H9 (cell line): ENCODE measurements around the gene IGFBP1. TPM values are rescaled to one million over a fixed set of nuclear protein-coding genes. Genes with fewer than 3 reads are reported as not detected.
"Not testable (repeated sequence)": the region's sequence is repeated elsewhere in the genome, so short reads cannot be mapped to it uniquely, and the experiment has no call there.

Experiments used
- DNase-seq: peaks from one replicate; pipeline ENCODE4 v3.0.0-alpha.2; 2017
- H2AFZ ChIP-seq: one replicate; pipeline ENCODE4 v1.6.1; 2013; ENCODE audit warnings: mild to moderate bottlenecking, low read length, control low read depth, moderate library complexity
- H2AK5ac ChIP-seq: 2 replicates; pipeline ENCODE4 v1.6.1; 2013; ENCODE audit warnings: low read length, control low read depth, mixed read lengths; ENCODE audit not compliant: insufficient read length
- H2BK120ac ChIP-seq: one replicate; pipeline ENCODE4 v1.6.1; 2013; ENCODE audit warnings: low read depth, mild to moderate bottlenecking, low read length, control low read depth, inconsistent platforms; ENCODE audit not compliant: poor library complexity, severe bottlenecking
- H2BK12ac ChIP-seq: 2 replicates; pipeline ENCODE4 v1.6.1; 2013; ENCODE audit warnings: low read length, control low read depth, mixed read lengths, low read depth; ENCODE audit not compliant: insufficient read length
- H2BK15ac ChIP-seq: 2 replicates; pipeline ENCODE4 v1.6.1; 2013; ENCODE audit warnings: low read depth, low read length, control low read depth
- H2BK20ac ChIP-seq: one replicate; pipeline ENCODE4 v1.6.1; 2013; ENCODE audit warnings: low read depth, mild to moderate bottlenecking, low read length, control low read depth, inconsistent platforms; ENCODE audit not compliant: poor library complexity, severe bottlenecking
- H2BK5ac ChIP-seq: 2 replicates; pipeline ENCODE4 v1.6.1; 2013; ENCODE audit warnings: low read length, control low read depth, mixed read lengths; ENCODE audit not compliant: insufficient read length
- H3K14ac ChIP-seq: 2 replicates; pipeline ENCODE4 v1.6.1; 2013; ENCODE audit warnings: low read length, control low read depth; ENCODE audit not compliant: insufficient read depth
- H3K18ac ChIP-seq: 2 replicates; pipeline ENCODE4 v1.6.1; 2013; ENCODE audit warnings: low read depth, mild to moderate bottlenecking, mixed read lengths, low read length, control low read depth; ENCODE audit not compliant: insufficient read length
- H3K23ac ChIP-seq: 2 replicates; pipeline ENCODE4 v1.6.1; 2013; ENCODE audit warnings: low read length, control low read depth, mixed read lengths, low read depth; ENCODE audit not compliant: insufficient read length
- H3K23me2 ChIP-seq: 2 replicates; pipeline ENCODE4 v1.6.1; 2013; ENCODE audit warnings: low read depth, mild to moderate bottlenecking, mixed read lengths, low read length, control low read depth; ENCODE audit not compliant: insufficient read length, poor library complexity, severe bottlenecking
- H3K27ac ChIP-seq: 2 replicates; pipeline ENCODE4 v1.5.1; 2013; ENCODE audit warnings: low read length, control low read depth, mixed read lengths, low read depth; ENCODE audit not compliant: insufficient read length
- H3K27me3 ChIP-seq: 2 replicates; pipeline ENCODE4 v1.6.1; 2013; ENCODE audit warnings: low read length, control low read depth, inconsistent platforms; ENCODE audit not compliant: insufficient read depth
- H3K4ac ChIP-seq: 2 replicates; pipeline ENCODE4 v1.6.1; 2013; ENCODE audit warnings: low read depth, mild to moderate bottlenecking, control low read depth, inconsistent platforms, low read length, moderate library complexity
- H3K4me1 ChIP-seq: 2 replicates; pipeline ENCODE4 v1.6.1; 2013; ENCODE audit warnings: low read length, control low read depth, inconsistent platforms; ENCODE audit not compliant: insufficient read depth
- H3K4me2 ChIP-seq: 2 replicates; pipeline ENCODE4 v1.6.1; 2013; ENCODE audit warnings: low read length, control low read depth, mixed read lengths; ENCODE audit not compliant: insufficient read length, insufficient read depth
- H3K56ac ChIP-seq: 2 replicates; pipeline ENCODE4 v1.6.1; 2013; ENCODE audit warnings: low read depth, mild to moderate bottlenecking, mixed read lengths, low read length, control low read depth; ENCODE audit not compliant: insufficient read length
- H3K79me1 ChIP-seq: 2 replicates; pipeline ENCODE4 v1.6.1; 2013; ENCODE audit warnings: low read depth, mild to moderate bottlenecking, moderate library complexity, low read length, control low read depth, inconsistent platforms; ENCODE audit not compliant: insufficient read depth, poor library complexity, severe bottlenecking
- H3K79me2 ChIP-seq: 2 replicates; pipeline ENCODE4 v1.6.1; 2013; ENCODE audit warnings: low read length, control low read depth, inconsistent platforms; ENCODE audit not compliant: insufficient read depth
- H3K9ac ChIP-seq: 2 replicates; pipeline ENCODE4 v1.6.1; 2013; ENCODE audit warnings: low read length, control low read depth, mixed read lengths; ENCODE audit not compliant: insufficient read length; ENCODE audit errors: extremely low read depth
- H3K9me3 ChIP-seq: one replicate; pipeline ENCODE4 v1.6.1; 2013; ENCODE audit warnings: low read depth, low read length, inconsistent platforms; ENCODE audit not compliant: control insufficient read depth
- H3T11ph ChIP-seq: one replicate; pipeline ENCODE4 v1.6.1; 2013; ENCODE audit warnings: mild to moderate bottlenecking, low read length, control low read depth, inconsistent platforms
- H4K20me1 ChIP-seq: one replicate; pipeline ENCODE4 v1.6.1; 2013; ENCODE audit not compliant: control insufficient read depth, insufficient read length, insufficient read depth
- H4K5ac ChIP-seq: 2 replicates; pipeline ENCODE4 v1.6.1; 2013; ENCODE audit warnings: low read depth, mild to moderate bottlenecking, mixed read lengths, low read length, control low read depth; ENCODE audit not compliant: insufficient read length
- H4K8ac ChIP-seq: replicated peaks from 2 replicates; pipeline ENCODE4 v1.6.1; 2013; ENCODE audit warnings: low read length, control low read depth, mixed read lengths, low read depth; ENCODE audit not compliant: insufficient read length
- H4K91ac ChIP-seq: 2 replicates; pipeline ENCODE4 v1.6.1; 2013; ENCODE audit warnings: low read depth, mild to moderate bottlenecking, moderate library complexity, mixed read lengths, low read length, control low read depth; ENCODE audit not compliant: insufficient read length
- H3K27ac Mint-ChIP-seq, 3 experiments: 2 replicates in 2 of 3; 3 replicates in 1 of 3; pipeline ENCODE4 v1.8.0; 2020 to 2021; ENCODE audit warnings: mixed read lengths in 3 of 3, mild to moderate bottlenecking in 1 of 3, moderate library complexity in 1 of 3
- H3K27me3 Mint-ChIP-seq: 2 replicates; pipeline ENCODE4 v1.8.0; 2021; ENCODE audit warnings: low read depth, mild to moderate bottlenecking, moderate library complexity, mixed read lengths
- H3K36me3 Mint-ChIP-seq, 3 experiments: 2 replicates in 2 of 3; 3 replicates in 1 of 3; pipeline ENCODE4 v1.8.0; 2020 to 2021; ENCODE audit warnings: low read depth in 3 of 3, mixed read lengths in 3 of 3; ENCODE audit not compliant: insufficient read depth in 1 of 3
- H3K4me1 Mint-ChIP-seq, 2 experiments: 2 replicates each; pipeline ENCODE4 v1.8.0; 2020; ENCODE audit warnings: mixed read lengths in 2 of 2
- H3K4me3 Mint-ChIP-seq, 2 experiments: 2 replicates in 1 of 2; 3 replicates in 1 of 2; pipeline ENCODE4 v1.8.0; 2020 to 2021; ENCODE audit warnings: mild to moderate bottlenecking in 2 of 2, mixed read lengths in 2 of 2, moderate library complexity in 1 of 2
- H3K9me3 Mint-ChIP-seq, 2 experiments: 2 replicates in 1 of 2; 3 replicates in 1 of 2; pipeline ENCODE4 v1.8.0; 2020; ENCODE audit warnings: mild to moderate bottlenecking in 2 of 2, mixed read lengths in 2 of 2, moderate library complexity in 1 of 2
- WGBS: extraction: QIAGEN DNeasy Blood & Tissue Kit; methylation state at CpG from one replicate; pipeline ENCODE4 v1.1.7; 2013; ENCODE audit warnings: missing lambda C conversion rate, low lambda C conversion rate, mixed read lengths; ENCODE audit not compliant: insufficient read length; ENCODE audit errors: extremely low coverage; 5-methylcytosine and 5-hydroxymethylcytosine counted together
- total RNA-seq: library from RNA; stranded (reverse); gene quantifications from 2 replicates; pipeline ENCODE4 v1.2.1, GENCODE V29; 2021

IGFBP1 gene
- total RNA-seq, 1 experiment from 2014 or later, result not detected

- H3K9me3 ChIP-seq, H3K4ac ChIP-seq, H2BK20ac ChIP-seq, H3K27ac ChIP-seq, H3K14ac ChIP-seq, H2BK5ac ChIP-seq, H4K8ac ChIP-seq, H3K79me1 ChIP-seq, H4K91ac ChIP-seq, H3K18ac ChIP-seq, H3K79me2 ChIP-seq, H4K20me1 ChIP-seq, H2BK15ac ChIP-seq, H3K56ac ChIP-seq, H3K9me3 Mint-ChIP-seq, H3K27me3 ChIP-seq, H2AK5ac ChIP-seq, H3K23ac ChIP-seq, H3K4me1 Mint-ChIP-seq, H3K4me3 Mint-ChIP-seq, H2BK120ac ChIP-seq, H4K5ac ChIP-seq, H3K23me2 ChIP-seq, H3K27ac Mint-ChIP-seq, H2AFZ ChIP-seq, H3K4me2 ChIP-seq, H3K4me1 ChIP-seq, H2BK12ac ChIP-seq, H3K36me3 Mint-ChIP-seq, DNase-seq, H3T11ph ChIP-seq, H3K9ac ChIP-seq, H3K27me3 Mint-ChIP-seq: not testable (repeated sequence)
- WGBS, result no CpG with 5 or more reads among the region's 6 CpGs
Measured at GRCh38 chr7:45848734-45849133, 39.6 kb upstream of the IGFBP1 start.

GRCh38 chr7:45852984-45853383 lies 35.3 kb upstream of the IGFBP1 start:
- H3K9me3 Mint-ChIP-seq, H3K4me3 Mint-ChIP-seq: not testable (repeated sequence)

More at GRCh38 chr7:45852984-45853383, 35.3 kb upstream of the IGFBP1 start:
- H4K5ac ChIP-seq, H2AFZ ChIP-seq, H4K91ac ChIP-seq, H3K23ac ChIP-seq, H3K27me3 ChIP-seq, H3K4me2 ChIP-seq, H3K27ac ChIP-seq, H3K27me3 Mint-ChIP-seq, H3K27ac Mint-ChIP-seq, H2BK20ac ChIP-seq, H2BK15ac ChIP-seq, H4K8ac ChIP-seq, H2BK5ac ChIP-seq, H3K79me2 ChIP-seq, H2AK5ac ChIP-seq, H3K9ac ChIP-seq, DNase-seq, H2BK120ac ChIP-seq, H3K14ac ChIP-seq, H3K9me3 ChIP-seq, H3K36me3 Mint-ChIP-seq, H2BK12ac ChIP-seq, H3K4me1 Mint-ChIP-seq, H3K4ac ChIP-seq, H3K79me1 ChIP-seq, H4K20me1 ChIP-seq, H3K23me2 ChIP-seq, H3K4me1 ChIP-seq, H3T11ph ChIP-seq, H3K18ac ChIP-seq, H3K56ac ChIP-seq: not testable (repeated sequence)
- WGBS, result no CpG with 5 or more reads among the region's 10 CpGs
